Mesendoderm (in vitro differentiated cells): ENCODE measurements around the gene FAM13A.

Experiments
- DNase-seq: peaks from one replicate; pipeline ENCODE4 v3.0.0; 2013
- H2AK5ac ChIP-seq: 2 replicates; pipeline ENCODE4 v1.6.1; 2013; ENCODE audit warnings: low read length, inconsistent platforms
- H2BK120ac ChIP-seq: 2 replicates; pipeline ENCODE4 v1.6.1; 2013; ENCODE audit warnings: low read depth, mild to moderate bottlenecking, low read length, moderate library complexity, mixed read lengths
- H2BK15ac ChIP-seq: replicated peaks from 2 replicates; pipeline ENCODE4 v1.6.1; 2013; ENCODE audit warnings: low read depth, mild to moderate bottlenecking, moderate library complexity
- H2BK5ac ChIP-seq: 2 replicates; pipeline ENCODE4 v1.6.1; 2013; ENCODE audit warnings: low read length, inconsistent platforms
- H3K18ac ChIP-seq: 2 replicates; pipeline ENCODE4 v1.6.1; 2013; ENCODE audit warnings: mild to moderate bottlenecking, low read length, mixed read lengths
- H3K23ac ChIP-seq: one replicate; pipeline ENCODE4 v1.6.1; 2013; ENCODE audit warnings: low read length
- H3K27ac ChIP-seq: 2 replicates; pipeline ENCODE4 v1.5.1; 2013; ENCODE audit warnings: low read depth, mild to moderate bottlenecking, inconsistent platforms, low read length, moderate library complexity
- H3K27me3 ChIP-seq: 2 replicates; pipeline ENCODE4 v1.6.1; 2013; ENCODE audit warnings: low read length, control low read depth, mild to moderate bottlenecking, inconsistent platforms; ENCODE audit not compliant: insufficient read depth, poor library complexity
- H3K36me3 ChIP-seq: 2 replicates; pipeline ENCODE4 v1.6.1; 2013; ENCODE audit warnings: low read length, inconsistent platforms; ENCODE audit not compliant: control insufficient read depth, insufficient read depth
- H3K4ac ChIP-seq: one replicate; pipeline ENCODE4 v1.6.1; 2013; ENCODE audit warnings: low read depth, mild to moderate bottlenecking, low read length, moderate library complexity
- H3K4me1 ChIP-seq: 2 replicates; pipeline ENCODE4 v1.6.1; 2013; ENCODE audit warnings: low read depth, low read length, inconsistent platforms; ENCODE audit not compliant: control insufficient read depth
- H3K4me2 ChIP-seq: 2 replicates; pipeline ENCODE4 v1.6.1; 2013; ENCODE audit warnings: low read length
- H3K4me3 ChIP-seq: 2 replicates; pipeline ENCODE4 v1.5.1; 2013; ENCODE audit warnings: mild to moderate bottlenecking, low read length
- H3K56ac ChIP-seq: one replicate; pipeline ENCODE4 v1.6.1; 2013; ENCODE audit warnings: low read length
- H3K79me1 ChIP-seq: 2 replicates; pipeline ENCODE4 v1.6.1; 2013; ENCODE audit warnings: low read length, inconsistent platforms
- H3K79me2 ChIP-seq: 2 replicates; pipeline ENCODE4 v1.6.1; 2013; ENCODE audit warnings: mild to moderate bottlenecking, low read length; ENCODE audit not compliant: control insufficient read depth, insufficient read depth
- H3K9ac ChIP-seq: 2 replicates; pipeline ENCODE4 v1.6.1; 2013; ENCODE audit warnings: low read length, inconsistent platforms
- H4K5ac ChIP-seq: one replicate; pipeline ENCODE4 v1.6.1; 2013; ENCODE audit warnings: low read length
- H4K8ac ChIP-seq: one replicate; pipeline ENCODE4 v1.6.1; 2013; ENCODE audit warnings: low read depth, mild to moderate bottlenecking, control low read depth, low read length, moderate library complexity
- WGBS: extraction: QIAGEN DNeasy Blood & Tissue Kit; methylation state at CpG from one replicate; pipeline ENCODE4 v1.1.7; 2013; ENCODE audit warnings: low lambda C conversion rate, missing lambda C conversion rate; ENCODE audit not compliant: insufficient coverage; ENCODE audit errors: extremely low coverage; 5-methylcytosine and 5-hydroxymethylcytosine counted together

FAM13A gene

GRCh38 chr4:88706574-88706973 is 350.4 kb downstream of the FAM13A start:
- H3K36me3 ChIP-seq: no peaks in the 10 kb centered on the region
- no peak overlapping the region for H3K56ac ChIP-seq
- H3K27me3 ChIP-seq: no peaks in the 10 kb centered on the region
- H3K27ac ChIP-seq: no peak overlapping the region
- no peak overlapping the region for H4K8ac ChIP-seq
- WGBS: no CpG with 5 or more reads among the region's 9 CpGs
- no peak overlapping the region for H3K9ac ChIP-seq
- H2AK5ac ChIP-seq: no peak overlapping the region
- H2BK5ac ChIP-seq: no peak overlapping the region
- no peak overlapping the region for H2BK15ac ChIP-seq
- no peak overlapping the region for H3K4ac ChIP-seq
- H3K79me1 ChIP-seq: no peaks in the 10 kb centered on the region
- H2BK120ac ChIP-seq: no peak overlapping the region
- no peak overlapping the region for H4K5ac ChIP-seq
- no peaks in the 10 kb centered on the region for H3K4me1 ChIP-seq
- DNase-seq: peak; percentile 60
- no peaks in the 10 kb centered on the region for H3K79me2 ChIP-seq
- H3K18ac ChIP-seq: no peak overlapping the region
- H3K4me3 ChIP-seq: no peak overlapping the region
- H3K23ac ChIP-seq: no peak overlapping the region
- H3K4me2 ChIP-seq: no peak overlapping the region

- no CpG with 5 or more reads among the region's 3 CpGs for WGBS
- Histone ChIP-seq H3K56ac (no peak overlapping the region), H3K9ac (no peak overlapping the region), H3K4me3 (no peak overlapping the region), H3K23ac (no peak overlapping the region), H3K79me2 (no peaks in the 10 kb centered on the region), H3K36me3 (no peaks in the 10 kb centered on the region), H3K27me3 (no peaks in the 10 kb centered on the region), H4K5ac (no peak overlapping the region), H4K8ac (no peak overlapping the region), H2BK15ac (no peak overlapping the region), H3K79me1 (no peaks in the 10 kb centered on the region), H3K4ac (no peak overlapping the region), H3K4me2 (no peak overlapping the region), H3K18ac (no peak overlapping the region), H3K4me1 (no peaks in the 10 kb centered on the region), H2BK120ac (no peak overlapping the region), H3K27ac (no peak overlapping the region), H2BK5ac (no peak overlapping the region), H2AK5ac (no peak overlapping the region)
- peak; percentile 16 for DNase-seq
Measured at GRCh38 chr4:88705805-88706492, 351.0 kb downstream of the FAM13A start.

- Histone ChIP-seq H3K56ac (no peak overlapping the region), H3K36me3 (no peaks in the 10 kb centered on the region), H2AK5ac (no peak overlapping the region), H4K5ac (no peak overlapping the region), H2BK5ac (no peak overlapping the region), H3K4me3 (no peak overlapping the region), H3K4me2 (no peak overlapping the region), H3K9ac (no peak overlapping the region), H3K4ac (no peak overlapping the region), H3K27me3 (no peaks in the 10 kb centered on the region), H3K27ac (no peak overlapping the region), H3K79me1 (no peaks in the 10 kb centered on the region), H3K79me2 (no peaks in the 10 kb centered on the region), H3K23ac (no peak overlapping the region), H2BK15ac (no peak overlapping the region), H3K18ac (no peak overlapping the region), H3K4me1 (no peaks in the 10 kb centered on the region), H4K8ac (no peak overlapping the region), H2BK120ac (no peak overlapping the region)
- no peak for DNase-seq
Measured at GRCh38 chr4:88705223-88705622, 351.8 kb downstream of the FAM13A start.

- H4K8ac ChIP-seq: no peak overlapping the region
- no peak overlapping the region for H2AK5ac ChIP-seq
- no peaks in the 10 kb centered on the region for H3K4me1 ChIP-seq
- H3K79me1 ChIP-seq: no peaks in the 10 kb centered on the region
- no peak overlapping the region for H3K4me3 ChIP-seq
- no peak overlapping the region for H3K4ac ChIP-seq
- H3K23ac ChIP-seq: no peak overlapping the region
- no peak overlapping the region for H2BK120ac ChIP-seq
- no peak overlapping the region for H4K5ac ChIP-seq
- no peak overlapping the region for H3K4me2 ChIP-seq
- DNase-seq: no peak
- H3K9ac ChIP-seq: no peak overlapping the region
- no peaks in the 10 kb centered on the region for H3K36me3 ChIP-seq
- H3K79me2 ChIP-seq: no peaks in the 10 kb centered on the region
- no peak overlapping the region for H2BK15ac ChIP-seq
- no peaks in the 10 kb centered on the region for H3K27me3 ChIP-seq
- WGBS: no CpG with 5 or more reads among the region's 2 CpGs
- no peak overlapping the region for H3K56ac ChIP-seq
- H2BK5ac ChIP-seq: no peak overlapping the region
- H3K18ac ChIP-seq: no peak overlapping the region
- H3K27ac ChIP-seq: no peak overlapping the region
Measured at GRCh38 chr4:88702782-88703181, 354.2 kb downstream of the FAM13A start.

- WGBS: no CpG with 5 or more reads among the region's 7 CpGs
- H3K79me1 ChIP-seq: no peaks in the 10 kb centered on the region
Measured at GRCh38 chr4:88698519-88698918, 358.5 kb downstream of the FAM13A start.

More at GRCh38 chr4:88698519-88698918, 358.5 kb downstream of the FAM13A start:
- H3K56ac ChIP-seq: no peak overlapping the region
- no peaks in the 10 kb centered on the region for H3K79me2 ChIP-seq
- H4K5ac ChIP-seq: no peak overlapping the region
- no peak overlapping the region for H3K23ac ChIP-seq
- no peak overlapping the region for H3K27ac ChIP-seq
- no peaks in the 10 kb centered on the region for H3K27me3 ChIP-seq
- no peak overlapping the region for H3K4me2 ChIP-seq
- H2BK15ac ChIP-seq: no peak overlapping the region
- no peak overlapping the region for H3K4ac ChIP-seq
- H3K9ac ChIP-seq: no peak overlapping the region
- DNase-seq: peak; percentile 44
- no peak overlapping the region for H3K18ac ChIP-seq
- no peak overlapping the region for H2AK5ac ChIP-seq
- no peak overlapping the region for H4K8ac ChIP-seq
- H3K4me1 ChIP-seq: no peaks in the 10 kb centered on the region
- no peaks in the 10 kb centered on the region for H3K36me3 ChIP-seq
- H2BK120ac ChIP-seq: no peak overlapping the region
- H3K4me3 ChIP-seq: no peak overlapping the region
- no peak overlapping the region for H2BK5ac ChIP-seq
